AG04449 (cell line): ENCODE data around the gene PITX1.

ENCODE experiments used
- CTCF ChIA-PET: fragments of 350-600 bp; formaldehyde crosslinking; extraction: SDS; loops from one replicate; lab custom pipeline; 2021; ENCODE audit warnings: antibody characterized with exemption; lab: Yijun Ruan, JAX
- POLR2A ChIA-PET: fragments of 400-600, 350-600 bp; formaldehyde crosslinking; extraction: SDS; loops from one replicate; lab custom pipeline; 2020; ENCODE audit warnings: antibody characterized with exemption, inconsistent platforms; lab: Yijun Ruan, JAX
- DNase-seq: peaks from one replicate; pipeline ENCODE4 v3.0.0-alpha.2; 2010; ENCODE audit warnings: low read depth, low spot score
- H3K4me3 ChIP-seq: 2 replicates; pipeline ENCODE4 v1.5.1; 2011; ENCODE audit warnings: low read depth, mild to moderate bottlenecking, control low read depth, low read length
- TF ChIP-seq, protein P1 (sequence below): IDR thresholded peaks from one replicate; pipeline ENCODE4 v1.5.1; 2011; ENCODE audit warnings: mild to moderate bottlenecking, moderate library complexity, low read length, control low read depth, inconsistent platforms; ENCODE audit not compliant: insufficient read depth; ENCODE audit errors: missing control alignments

PITX1 gene

DNA sequence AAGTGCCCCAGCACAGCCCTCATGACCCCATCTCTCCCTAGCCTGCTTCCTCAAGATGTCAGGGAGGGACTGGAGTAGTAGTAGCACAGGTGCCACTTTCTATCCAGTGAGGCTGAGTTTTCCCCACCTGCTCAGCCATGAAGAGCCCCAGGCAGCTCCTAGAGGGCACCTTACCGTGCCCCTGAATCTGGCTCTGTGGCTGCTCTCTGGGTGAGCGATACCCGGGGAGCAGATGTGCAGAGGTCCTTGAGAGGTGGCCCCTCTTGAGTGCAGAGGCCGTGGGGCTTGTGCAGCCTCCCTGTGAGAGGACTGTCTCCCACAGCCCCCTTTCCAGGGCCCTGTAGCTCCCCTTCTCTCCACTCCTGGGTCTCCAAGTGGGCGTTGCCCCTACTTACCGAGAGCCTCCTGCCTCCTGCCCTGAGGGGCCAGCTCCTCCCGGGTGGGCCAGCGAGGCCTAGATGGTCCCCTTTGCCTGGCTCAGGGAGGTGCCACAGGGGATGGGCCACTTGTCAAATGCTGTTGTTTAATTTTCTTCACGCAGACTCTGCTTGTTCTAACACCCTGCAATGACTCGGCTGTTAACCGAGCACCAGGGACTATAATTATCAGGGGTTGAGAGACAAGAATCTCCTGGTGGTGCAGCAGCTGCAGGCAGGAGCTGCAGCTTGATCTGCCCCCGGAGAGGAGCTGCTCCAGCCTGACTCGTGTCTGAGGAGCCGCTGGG lies 29.6 kb upstream of the PITX1 start:
- no peak overlapping the region for H3K4me3 ChIP-seq
- DNase-seq = no peak
- CTCF ChIA-PET = interaction anchor here (0.9 to 1.2 kb wide), 2 partner anchors 53 to 268 kb away, joined by 3 to 4 read pairs; no protein-coding TSS in a partner anchor
- TF ChIP-seq, protein P1, sequence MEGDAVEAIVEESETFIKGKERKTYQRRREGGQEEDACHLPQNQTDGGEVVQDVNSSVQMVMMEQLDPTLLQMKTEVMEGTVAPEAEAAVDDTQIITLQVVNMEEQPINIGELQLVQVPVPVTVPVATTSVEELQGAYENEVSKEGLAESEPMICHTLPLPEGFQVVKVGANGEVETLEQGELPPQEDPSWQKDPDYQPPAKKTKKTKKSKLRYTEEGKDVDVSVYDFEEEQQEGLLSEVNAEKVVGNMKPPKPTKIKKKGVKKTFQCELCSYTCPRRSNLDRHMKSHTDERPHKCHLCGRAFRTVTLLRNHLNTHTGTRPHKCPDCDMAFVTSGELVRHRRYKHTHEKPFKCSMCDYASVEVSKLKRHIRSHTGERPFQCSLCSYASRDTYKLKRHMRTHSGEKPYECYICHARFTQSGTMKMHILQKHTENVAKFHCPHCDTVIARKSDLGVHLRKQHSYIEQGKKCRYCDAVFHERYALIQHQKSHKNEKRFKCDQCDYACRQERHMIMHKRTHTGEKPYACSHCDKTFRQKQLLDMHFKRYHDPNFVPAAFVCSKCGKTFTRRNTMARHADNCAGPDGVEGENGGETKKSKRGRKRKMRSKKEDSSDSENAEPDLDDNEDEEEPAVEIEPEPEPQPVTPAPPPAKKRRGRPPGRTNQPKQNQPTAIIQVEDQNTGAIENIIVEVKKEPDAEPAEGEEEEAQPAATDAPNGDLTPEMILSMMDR = no peak
- POLR2A ChIA-PET = no interaction called here

- TF ChIP-seq, protein P1 = no peak
- no peak for DNase-seq
- POLR2A ChIA-PET = no interaction called here
- no peak overlapping the region for H3K4me3 ChIP-seq
- CTCF ChIA-PET = interaction anchor here (0.9 to 1.2 kb wide), 2 partner anchors 53 to 269 kb away, joined by 3 to 4 read pairs; no protein-coding TSS in a partner anchor
These were observed 29.0 kb upstream of the PITX1 start for GRCh38 chr5:135063056-135063445.

DNA sequence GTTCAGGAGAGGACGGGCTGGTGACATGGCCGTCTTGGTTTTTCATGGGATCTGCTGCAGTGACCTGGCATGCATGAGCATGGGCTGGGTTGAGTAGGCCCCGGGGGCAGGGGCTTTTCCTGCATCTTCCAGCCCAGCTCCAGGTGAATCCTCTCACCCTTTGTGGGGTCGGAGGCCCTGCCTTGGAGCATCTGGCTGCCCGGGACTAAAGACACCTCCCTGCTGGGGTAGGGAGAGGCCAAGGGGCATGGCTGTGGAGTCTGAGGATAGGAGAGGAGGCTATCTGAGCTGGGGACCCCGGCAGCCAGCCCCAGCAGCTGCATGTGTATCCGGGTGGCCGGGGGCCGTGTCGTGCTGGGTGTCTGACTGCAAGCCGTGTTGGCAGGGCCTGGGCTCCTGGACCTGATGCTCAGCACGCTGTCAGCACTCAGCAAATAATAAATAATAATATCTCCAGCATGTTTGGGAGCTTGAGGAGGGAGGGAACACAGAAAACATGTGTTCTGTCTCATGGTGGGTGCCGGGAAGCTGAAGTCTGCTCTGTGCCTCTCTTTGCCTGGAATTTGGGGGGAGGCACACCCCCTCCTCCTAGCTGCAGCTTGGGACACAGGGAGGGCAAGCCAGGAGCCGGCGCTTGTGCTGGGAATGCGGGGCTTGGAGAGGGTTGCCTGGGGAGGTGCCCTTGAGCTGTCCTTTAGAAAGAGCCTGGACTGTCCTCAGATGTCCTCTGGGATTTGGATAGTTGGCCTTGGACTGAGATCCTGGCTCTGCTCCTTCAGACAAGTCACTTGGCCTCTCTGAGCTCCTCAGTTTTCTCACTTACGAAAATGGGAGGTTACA lies 28.4 kb upstream of the PITX1 start:
- POLR2A ChIA-PET = no interaction called here

DNA sequence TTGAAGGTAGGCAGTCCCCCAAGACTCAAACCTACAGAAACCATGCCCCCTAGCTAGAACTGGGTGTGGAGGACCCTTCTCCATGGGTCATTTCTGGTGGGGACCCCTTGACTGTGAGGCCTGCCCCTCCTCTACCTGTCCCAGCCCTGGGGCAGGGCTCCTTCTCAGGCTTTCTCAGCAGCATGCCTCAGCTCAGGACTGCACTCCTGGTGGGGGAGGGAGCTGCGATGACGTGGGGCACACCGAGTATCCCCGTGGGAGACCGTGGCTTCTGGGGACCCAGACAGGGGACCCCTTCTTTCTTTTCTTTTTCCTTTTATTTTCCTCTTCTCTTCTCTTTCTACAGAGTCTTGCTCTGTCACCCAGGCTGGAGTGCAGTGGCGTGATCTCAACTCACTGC lies 27.0 kb upstream of the PITX1 start:
- no peak for DNase-seq
- ChIA-PET CTCF (no interaction called here), POLR2A (no interaction called here)
- TF ChIP-seq, protein P1 = no peak
- no peak overlapping the region for H3K4me3 ChIP-seq

More for the DNA sequence above, 28.4 kb upstream of the PITX1 start:
- TF ChIP-seq, protein P1 = no peak
- CTCF ChIA-PET = interaction anchor here (1.2 kb wide), 1 partner anchor 52 kb away, joined by 4 read pairs; no protein-coding TSS in a partner anchor
- no peak overlapping the region for H3K4me3 ChIP-seq
- no peak for DNase-seq

- CTCF ChIA-PET = no interaction called here
- TF ChIP-seq, protein P1 = no peak
- no peak for DNase-seq
- no peak overlapping the region for H3K4me3 ChIP-seq
- POLR2A ChIA-PET = no interaction called here
These were observed 26.0 kb upstream of the PITX1 start for GRCh38 chr5:135060021-135060420.
